ENCODE measurements around the gene LHFPL6. TPM values are rescaled to one million over a fixed set of nuclear protein-coding genes. Genes with fewer than 3 reads are reported as not detected.

LHFPL6 gene
- total and polyA plus RNA-seq, 8 donors, result 50.5 to 113 (median 80.2) TPM

DNA sequence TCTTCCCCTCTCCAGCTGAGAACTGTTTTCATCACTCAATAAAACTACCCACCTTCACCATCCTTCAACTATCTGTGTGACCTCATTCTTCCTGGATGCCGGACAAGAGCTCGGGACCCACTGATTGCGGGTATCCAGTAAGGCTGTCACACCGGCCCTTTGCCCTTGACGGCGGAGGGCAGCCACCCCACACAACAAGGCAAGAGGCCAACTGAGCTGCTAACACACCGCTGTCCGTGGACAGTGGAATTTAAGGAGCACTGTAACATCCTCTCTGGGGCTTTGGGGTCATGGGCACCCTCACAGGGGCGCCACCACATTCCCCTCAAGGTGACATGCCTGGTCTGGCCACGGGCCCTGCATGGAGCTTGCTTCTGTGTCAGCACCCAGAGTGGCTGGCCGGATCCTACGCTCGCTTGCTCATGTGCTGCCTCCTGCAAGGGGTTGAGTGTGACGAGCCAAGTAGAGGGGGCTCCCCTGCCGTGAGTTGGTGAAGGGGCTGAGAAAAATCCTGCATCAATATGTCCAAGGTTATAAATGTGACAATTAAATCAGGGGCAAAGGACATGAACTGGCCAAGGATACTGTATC is 31.4 kb downstream of the LHFPL6 start:
- H3K9me3 ChIP-seq, result no peaks in the 10 kb centered on the region
- DNase-seq, result no peak
- TF ChIP-seq, protein P1, sequence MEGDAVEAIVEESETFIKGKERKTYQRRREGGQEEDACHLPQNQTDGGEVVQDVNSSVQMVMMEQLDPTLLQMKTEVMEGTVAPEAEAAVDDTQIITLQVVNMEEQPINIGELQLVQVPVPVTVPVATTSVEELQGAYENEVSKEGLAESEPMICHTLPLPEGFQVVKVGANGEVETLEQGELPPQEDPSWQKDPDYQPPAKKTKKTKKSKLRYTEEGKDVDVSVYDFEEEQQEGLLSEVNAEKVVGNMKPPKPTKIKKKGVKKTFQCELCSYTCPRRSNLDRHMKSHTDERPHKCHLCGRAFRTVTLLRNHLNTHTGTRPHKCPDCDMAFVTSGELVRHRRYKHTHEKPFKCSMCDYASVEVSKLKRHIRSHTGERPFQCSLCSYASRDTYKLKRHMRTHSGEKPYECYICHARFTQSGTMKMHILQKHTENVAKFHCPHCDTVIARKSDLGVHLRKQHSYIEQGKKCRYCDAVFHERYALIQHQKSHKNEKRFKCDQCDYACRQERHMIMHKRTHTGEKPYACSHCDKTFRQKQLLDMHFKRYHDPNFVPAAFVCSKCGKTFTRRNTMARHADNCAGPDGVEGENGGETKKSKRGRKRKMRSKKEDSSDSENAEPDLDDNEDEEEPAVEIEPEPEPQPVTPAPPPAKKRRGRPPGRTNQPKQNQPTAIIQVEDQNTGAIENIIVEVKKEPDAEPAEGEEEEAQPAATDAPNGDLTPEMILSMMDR (IDR thresholded peaks at IDR 0.05), result no peak
- H3K27ac ChIP-seq, result no peak overlapping the region
- H3K4me1 ChIP-seq, result no peaks in the 10 kb centered on the region
- no peaks in the 10 kb centered on the region for H3K27me3 ChIP-seq
- intact Hi-C loops (cut with DNase I), result no loop called here
- no peak for ATAC-seq
- H3K4me3 ChIP-seq, result no peak overlapping the region
- H3K36me3 ChIP-seq, result no peaks in the 10 kb centered on the region

DNA sequence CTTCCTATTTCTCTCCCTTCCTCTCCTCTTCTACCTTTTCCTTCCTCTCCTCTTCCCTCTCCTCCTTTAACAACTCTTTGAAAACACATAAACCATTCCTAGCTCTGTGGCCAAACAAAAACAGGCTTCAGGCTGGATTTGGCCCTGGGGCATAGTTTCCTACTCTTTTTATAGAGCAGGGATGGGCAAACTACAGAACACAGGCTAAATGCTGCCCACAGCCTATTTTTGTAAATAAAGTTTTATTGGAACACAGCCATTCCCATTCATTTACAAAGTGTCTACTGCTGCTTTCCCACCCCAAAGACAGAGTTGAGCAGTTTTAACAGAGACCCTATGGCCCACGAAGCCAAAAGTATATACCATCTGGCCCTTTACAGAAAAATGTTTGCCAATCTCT is 35.4 kb downstream of the LHFPL6 start:
- Histone ChIP-seq H3K27ac (no peak overlapping the region), H3K4me3 (no peak overlapping the region), H3K9me3 (no peaks in the 10 kb centered on the region), H3K4me1 (no peaks in the 10 kb centered on the region), H3K27me3 (no peaks in the 10 kb centered on the region), H3K36me3 (no peaks in the 10 kb centered on the region)
- TF ChIP-seq, protein P1 (IDR thresholded peaks at IDR 0.05), result no peak
- DNase-seq (no peak), ATAC-seq (no peak)
- intact Hi-C loops (cut with DNase I), result no loop called here

DNA sequence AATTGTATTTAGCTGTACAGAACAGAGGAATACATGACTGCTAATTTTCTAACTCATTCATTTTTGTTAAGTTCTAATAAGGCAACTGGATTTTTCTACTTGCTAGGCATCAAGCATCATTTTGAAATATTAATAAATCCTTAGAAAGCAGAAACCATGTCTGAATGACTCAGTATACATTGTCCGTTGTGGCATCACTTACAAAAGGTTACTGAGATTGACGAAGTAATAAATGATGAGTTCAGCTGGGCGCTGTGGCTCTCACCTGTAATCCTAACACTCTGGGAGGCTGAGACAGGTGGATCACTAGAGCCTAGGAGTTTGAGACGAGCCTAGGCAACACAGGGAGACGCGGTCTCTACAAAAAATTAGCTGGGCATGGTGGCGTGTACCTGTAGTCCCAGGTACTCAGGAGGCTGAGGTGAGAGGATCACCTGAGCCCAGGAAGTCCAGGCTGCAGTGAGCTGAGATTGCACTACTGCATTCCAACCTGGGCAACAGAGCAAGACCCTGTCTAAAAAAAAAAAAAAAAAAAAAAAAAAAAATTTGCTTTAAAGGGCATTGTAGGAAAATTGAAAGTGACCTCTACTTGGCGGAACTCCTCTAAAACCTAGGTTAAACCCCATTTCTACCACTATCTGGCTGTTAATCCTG is 36.6 kb downstream of the LHFPL6 start:
- Histone ChIP-seq H3K27ac (no peak overlapping the region), H3K9me3 (no peaks in the 10 kb centered on the region), H3K27me3 (no peaks in the 10 kb centered on the region), H3K36me3 (no peaks in the 10 kb centered on the region), H3K4me3 (no peak overlapping the region), H3K4me1 (no peaks in the 10 kb centered on the region)
- ATAC-seq (no peak), DNase-seq (no peak)
- intact Hi-C loops (cut with DNase I), result no loop called here
- TF ChIP-seq, protein P1 (IDR thresholded peaks at IDR 0.05), result no peak

DNA sequence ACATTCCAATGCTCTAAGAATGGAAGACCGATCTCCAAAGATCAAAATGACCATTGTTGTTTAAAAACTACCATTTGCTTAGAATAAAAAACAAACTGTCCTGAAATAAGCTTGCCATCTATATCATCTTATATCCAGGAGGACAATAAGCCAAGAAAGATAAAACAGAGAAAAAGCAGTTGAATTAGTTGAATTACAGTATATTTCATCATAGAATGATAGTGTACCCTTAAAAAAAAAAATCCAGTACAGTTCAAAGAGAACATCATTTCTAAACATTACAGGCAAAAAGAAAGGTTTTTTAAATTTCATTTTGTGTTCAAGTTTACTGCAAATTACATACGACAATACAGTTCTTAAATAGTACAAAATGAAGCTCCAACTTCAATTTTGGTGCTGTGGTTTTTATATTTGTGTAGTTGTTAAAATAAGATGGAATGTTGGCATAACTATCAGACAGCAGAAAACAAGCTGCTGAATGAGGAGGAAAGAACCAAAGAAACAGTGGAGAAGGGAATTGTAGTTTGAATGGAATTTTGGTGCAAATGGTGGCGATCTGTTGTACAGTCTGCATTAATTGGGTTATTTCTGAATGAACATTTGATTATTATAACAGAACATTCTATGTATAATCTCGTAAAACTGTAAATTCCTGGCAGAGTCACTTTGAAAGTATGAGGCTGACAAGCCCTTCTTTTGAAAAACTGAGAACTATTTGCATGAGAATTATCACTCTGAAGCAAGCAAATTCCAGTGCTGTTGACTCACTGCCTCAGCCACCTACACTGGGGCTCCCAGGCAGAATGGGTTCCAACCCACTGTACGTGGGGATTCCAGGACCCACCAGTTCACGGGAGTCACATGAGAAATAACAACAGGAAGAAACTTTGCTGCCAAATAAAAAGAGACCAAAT is 37.7 kb downstream of the LHFPL6 start:
- Histone ChIP-seq H3K4me3 (no peak overlapping the region), H3K27ac (peak overlapping the region in 1 of 2 donors; percentile 44), H3K9me3 (no peaks in the 10 kb centered on the region), H3K27me3 (no peaks in the 10 kb centered on the region), H3K4me1 (no peaks in the 10 kb centered on the region), H3K36me3 (no peaks in the 10 kb centered on the region)
- peak; percentile 84 for ATAC-seq
- no peak for DNase-seq
- intact Hi-C loops (cut with DNase I), result no loop called here
- TF ChIP-seq, protein P1 (IDR thresholded peaks at IDR 0.05), result no peak

DNA sequence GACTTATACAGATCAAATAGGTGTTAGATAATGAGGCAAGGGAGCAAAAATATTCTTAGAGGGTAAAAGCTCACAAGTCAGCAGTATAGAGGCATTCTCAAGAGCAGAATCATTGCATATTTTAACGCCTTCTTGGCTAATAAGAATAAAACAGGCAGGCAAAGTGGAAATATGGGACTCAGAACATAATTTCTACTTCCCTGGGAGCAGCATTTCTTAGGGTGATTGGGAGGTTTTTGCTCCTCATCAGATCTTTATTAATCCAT is 39.6 kb downstream of the LHFPL6 start:
- Histone ChIP-seq H3K4me3 (no peak overlapping the region), H3K27me3 (no peaks in the 10 kb centered on the region), H3K9me3 (no peaks in the 10 kb centered on the region), H3K36me3 (no peaks in the 10 kb centered on the region), H3K27ac (no peak overlapping the region), H3K4me1 (no peaks in the 10 kb centered on the region)
- ATAC-seq (no peak), DNase-seq (no peak)
- intact Hi-C loops (cut with DNase I), result no loop called here
- TF ChIP-seq, protein P1 (IDR thresholded peaks at IDR 0.05), result no peak
